HCT116 (cell line): ENCODE data around the gene GALNT14.

Experiments used
- CTCF ChIP-seq, 3 experiments: fragments of 200-600 bp in 1 of 3; sonication (generic) in 1 of 3; IDR thresholded peaks in 2 of 3; conservative IDR thresholded peaks in 1 of 3; 2 replicates each; pipeline ENCODE4 v1.5.1; 2012 to 2017; ENCODE audit warnings: low read depth in 2 of 3, low read length in 2 of 3, antibody characterized with exemption in 1 of 3, borderline replicate concordance in 1 of 3, control low read depth in 1 of 3, mild to moderate bottlenecking in 1 of 3, mixed read lengths in 1 of 3, mixed run types in 1 of 3, moderate library complexity in 1 of 3; ENCODE audit not compliant: insufficient read depth in 1 of 3
- EGR1 ChIP-seq: IDR thresholded peaks from 2 replicates; pipeline ENCODE4 v1.6.1; 2012; ENCODE audit warnings: low read depth
- EZH2 ChIP-seq: fragments of 200-600 bp; sonication (generic); IDR thresholded peaks from 2 replicates; pipeline ENCODE4 v1.6.1; 2017; ENCODE audit warnings: antibody characterized with exemption, mixed run types
- FOSL1 ChIP-seq: IDR thresholded peaks from 2 replicates; pipeline ENCODE4 v1.6.1; 2012; ENCODE audit warnings: low read depth
- POLR2A ChIP-seq: IDR thresholded peaks from 2 replicates; pipeline ENCODE4 v1.7.0; 2011; ENCODE audit warnings: borderline replicate concordance; ENCODE audit not compliant: insufficient read depth, insufficient read length; ENCODE audit errors: extremely low read depth
- RAD21 ChIP-seq: IDR thresholded peaks from 2 replicates; pipeline ENCODE4 v1.6.1; 2012; ENCODE audit warnings: low read depth, mild to moderate bottlenecking
- SIN3A ChIP-seq: IDR thresholded peaks from 2 replicates; pipeline ENCODE4 v1.6.1; 2012; ENCODE audit warnings: low read depth
- YY1 ChIP-seq: IDR thresholded peaks from 2 replicates; pipeline ENCODE4 v1.6.1; 2011; ENCODE audit warnings: low read length, low read depth, moderate library complexity, mild to moderate bottlenecking; ENCODE audit not compliant: insufficient replicate concordance; ENCODE audit errors: extremely low read depth

- TF ChIP-seq CTCF (IDR thresholded peaks at IDR 0.05 in 2 of 3, conservative IDR thresholded peaks at IDR 0.05 in 1 of 3; ENCODE audit: borderline replicate concordance in 1 of 3, insufficient read depth in 1 of 3, low read depth in 2 of 3, low read length in 2 of 3), result no peak
- no peak for TF ChIP-seq POLR2A
- TF ChIP-seq EGR1, result no peak
- TF ChIP-seq FOSL1, result no peak
- no peak for TF ChIP-seq YY1
- no peak for TF ChIP-seq EZH2
- no peak for TF ChIP-seq RAD21
- TF ChIP-seq SIN3A, result no peak
Observed at GRCh38 chr2:30987566-30987965, 150.7 kb downstream of the GALNT14 start.
